ENCODE results near the gene BBOX1. TPM values are rescaled to one million over a fixed set of nuclear protein-coding genes. Genes with fewer than 3 reads are reported as not detected.
"Not testable (repeated sequence)": the region's sequence is repeated elsewhere in the genome, so short reads cannot be mapped to it uniquely, and the experiment has no call there.

Gene BBOX1, protein sequence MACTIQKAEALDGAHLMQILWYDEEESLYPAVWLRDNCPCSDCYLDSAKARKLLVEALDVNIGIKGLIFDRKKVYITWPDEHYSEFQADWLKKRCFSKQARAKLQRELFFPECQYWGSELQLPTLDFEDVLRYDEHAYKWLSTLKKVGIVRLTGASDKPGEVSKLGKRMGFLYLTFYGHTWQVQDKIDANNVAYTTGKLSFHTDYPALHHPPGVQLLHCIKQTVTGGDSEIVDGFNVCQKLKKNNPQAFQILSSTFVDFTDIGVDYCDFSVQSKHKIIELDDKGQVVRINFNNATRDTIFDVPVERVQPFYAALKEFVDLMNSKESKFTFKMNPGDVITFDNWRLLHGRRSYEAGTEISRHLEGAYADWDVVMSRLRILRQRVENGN
- total RNA-seq (not detected), polyA plus RNA-seq (0.16 TPM)
- long read RNA-seq, donor 1, result 0 reads
- long read RNA-seq, donor 2, result 0 reads
- long read RNA-seq, donor 3, result 0 reads
- long read RNA-seq, donor 4, partial matches to known transcripts, result 0 of 1 reads
- long read RNA-seq, donor 4, other reads (novel, unspliced or antisense), result 1 of 1 reads

- 54% methylated on average over 4 of the region's 4 CpGs for WGBS
- Histone ChIP-seq H3K27ac (ENCODE audit: low read length) (no peak within 1 kb of the TSS), H3K4me1 (ENCODE audit: control insufficient read depth, insufficient read depth, low read length) (peaks cover 2% of the 10 kb centered on the region), H3K9me3 (ENCODE audit: control insufficient read depth, low read length) (no peaks in the 10 kb centered on the region), H3K27me3 (ENCODE audit: control insufficient read depth, insufficient read depth) (no peaks in the 10 kb centered on the region), H3K4me3 (ENCODE audit: low read length) (no peak within 1 kb of the TSS)
- ATAC-seq (peak in 1 of 2 donors; percentile 26), DNase-seq (no peak)
- intact Hi-C loops (cut with DNase I), result loop anchor here in 1 of 4 donors (10.0 kb wide), 1 partner anchor 726 kb away; no protein-coding TSS in a partner anchor
These were observed at the start of gene BBOX1 for GRCh38 chr11:27040302-27041115. Gene BBOX1 (plus strand): TSS chr11:27040815. CDS start chr11:27055431, 14,616 bp downstream.

DNA sequence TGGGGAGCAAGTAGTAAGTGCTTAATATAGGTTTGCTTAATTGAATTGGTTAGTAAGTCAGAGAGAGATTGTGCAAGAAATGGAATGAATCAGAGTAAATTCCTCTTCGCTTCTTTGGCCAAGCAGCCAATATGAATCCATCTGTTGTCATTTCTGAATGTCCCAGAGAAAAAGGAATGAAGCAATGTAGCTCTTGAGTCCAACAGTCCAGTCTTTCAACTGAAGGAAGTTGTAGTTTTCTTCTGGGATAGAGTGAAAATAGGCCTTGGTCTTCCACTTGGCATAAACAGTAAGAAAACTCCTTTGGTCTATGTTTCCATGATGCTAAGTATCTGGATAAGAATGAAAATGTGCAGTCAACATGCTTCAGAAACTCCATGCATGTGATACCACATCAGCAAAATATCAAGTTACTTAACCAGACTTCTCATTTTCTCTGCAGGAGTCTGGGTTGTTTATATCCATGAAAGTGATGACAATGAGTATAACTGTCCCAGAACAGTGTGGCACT, 48.5 kb upstream of the BBOX1 start:
- H3K9me3 ChIP-seq (ENCODE audit: control insufficient read depth, low read length), result no peaks in the 10 kb centered on the region
- no peaks in the 10 kb centered on the region for H3K4me1 ChIP-seq (ENCODE audit: control insufficient read depth, insufficient read depth, low read length)
- H3K4me3 ChIP-seq (ENCODE audit: low read length), result no peak overlapping the region
- H3K27ac ChIP-seq (ENCODE audit: low read length), result peak overlapping the region; percentile 79
- WGBS, result 57% methylated on average over 1 of the region's 1 CpG
- intact Hi-C loops (cut with DNase I), result no loop called here
- no peak for DNase-seq
- ATAC-seq, result peak; percentile 81 to 82
- H3K27me3 ChIP-seq (ENCODE audit: control insufficient read depth, insufficient read depth), result no peaks in the 10 kb centered on the region

DNA sequence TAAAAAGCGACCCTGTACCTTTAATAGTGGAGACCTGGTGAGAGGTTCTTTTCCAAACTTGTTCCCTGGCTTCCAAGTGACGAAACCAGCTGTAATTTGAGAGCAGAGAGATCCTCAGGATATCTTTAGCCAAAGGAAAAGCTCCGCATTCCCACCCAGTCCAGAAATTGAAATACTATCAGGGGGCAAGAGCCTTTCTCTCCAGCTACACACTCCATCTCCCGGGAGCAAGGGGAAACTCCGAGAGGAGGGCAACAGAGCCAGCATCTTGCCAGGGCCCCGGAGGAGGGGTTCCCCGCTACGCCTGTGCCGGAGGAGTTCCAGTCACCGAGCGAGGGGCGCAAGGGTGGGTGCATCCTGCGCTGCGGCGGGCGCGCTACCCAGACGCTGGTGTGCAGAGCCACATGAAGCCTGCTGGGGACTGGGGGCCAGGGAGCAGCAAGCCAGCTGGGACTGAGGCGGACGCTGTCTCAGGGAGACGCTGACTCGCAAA, 46.6 kb upstream of the BBOX1 start, which contains the start of gene FIBIN:
Gene FIBIN, plus strand, starts transcription at position 148 of the 493 bp plus-strand sequence. CDS start 415 bp downstream, outside the sequence.
- H3K27ac ChIP-seq (ENCODE audit: low read length), result peak within 1 kb of the TSS; percentile 26
- ATAC-seq (peak; percentile 66 to 77), DNase-seq (peak; percentile 33 to 78 (median 75))
- intact Hi-C loops (cut with DNase I), result no loop called here
- H3K27me3 ChIP-seq (ENCODE audit: control insufficient read depth, insufficient read depth), result no peaks in the 10 kb centered on the region
- H3K4me1 ChIP-seq (ENCODE audit: control insufficient read depth, insufficient read depth, low read length), result no peaks in the 10 kb centered on the region
- no peaks in the 10 kb centered on the region for H3K9me3 ChIP-seq (ENCODE audit: control insufficient read depth, low read length)
- H3K4me3 ChIP-seq (ENCODE audit: low read length), result peak within 1 kb of the TSS; percentile 36
- 7% methylated on average over 22 of the region's 22 CpGs for WGBS

DNA sequence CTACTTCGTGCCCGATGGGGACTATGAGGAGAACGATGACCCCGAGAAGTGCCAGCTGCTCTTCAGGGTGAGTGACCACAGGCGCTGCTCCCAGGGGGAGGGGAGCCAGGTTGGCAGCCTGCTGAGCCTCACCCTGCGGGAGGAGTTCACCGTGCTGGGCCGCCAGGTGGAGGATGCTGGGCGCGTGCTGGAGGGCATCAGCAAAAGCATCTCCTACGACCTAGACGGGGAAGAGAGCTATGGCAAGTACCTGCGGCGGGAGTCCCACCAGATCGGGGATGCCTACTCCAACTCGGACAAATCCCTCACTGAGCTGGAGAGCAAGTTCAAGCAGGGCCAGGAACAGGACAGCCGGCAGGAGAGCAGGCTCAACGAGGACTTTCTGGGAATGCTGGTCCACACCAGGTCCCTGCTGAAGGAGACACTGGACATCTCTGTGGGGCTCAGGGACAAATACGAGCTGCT, 46.0 kb upstream of the BBOX1 start:
- Histone ChIP-seq H3K4me1 (ENCODE audit: control insufficient read depth, insufficient read depth, low read length) (no peaks in the 10 kb centered on the region), H3K27ac (ENCODE audit: low read length) (peak overlapping the region; percentile 26), H3K4me3 (ENCODE audit: low read length) (peak overlapping the region; percentile 36), H3K27me3 (ENCODE audit: control insufficient read depth, insufficient read depth) (no peaks in the 10 kb centered on the region), H3K9me3 (ENCODE audit: control insufficient read depth, low read length) (no peaks in the 10 kb centered on the region)
- ATAC-seq (peak; percentile 15 to 18), DNase-seq (peak; percentile 16 to 71 (median 55))
- WGBS, result 43% methylated on average over 19 of the region's 19 CpGs
- intact Hi-C loops (cut with DNase I), result no loop called here

GRCh38 chr11:26995701-26996460, 44.7 kb upstream of the BBOX1 start:
- Histone ChIP-seq H3K4me3 (ENCODE audit: low read length) (peak overlapping the region; percentile 36), H3K9me3 (ENCODE audit: control insufficient read depth, low read length) (no peaks in the 10 kb centered on the region), H3K27ac (ENCODE audit: low read length) (no peak overlapping the region), H3K27me3 (ENCODE audit: control insufficient read depth, insufficient read depth) (no peaks in the 10 kb centered on the region), H3K4me1 (ENCODE audit: control insufficient read depth, insufficient read depth, low read length) (no peaks in the 10 kb centered on the region)
- intact Hi-C loops (cut with DNase I), result no loop called here
- DNase-seq (no peak), ATAC-seq (no peak)
- WGBS, result 28% methylated on average over 1 of the region's 1 CpG

- WGBS, result 50% methylated on average over 2 of the region's 2 CpGs
- no peak overlapping the region for H3K27ac ChIP-seq (ENCODE audit: low read length)
- no peaks in the 10 kb centered on the region for H3K27me3 ChIP-seq (ENCODE audit: control insufficient read depth, insufficient read depth)
- H3K9me3 ChIP-seq (ENCODE audit: control insufficient read depth, low read length), result no peaks in the 10 kb centered on the region
- intact Hi-C loops (cut with DNase I), result no loop called here
- ATAC-seq (no peak), DNase-seq (no peak)
- H3K4me1 ChIP-seq (ENCODE audit: control insufficient read depth, insufficient read depth, low read length), result no peaks in the 10 kb centered on the region
- no peak overlapping the region for H3K4me3 ChIP-seq (ENCODE audit: low read length)
These were observed 43.2 kb upstream of the BBOX1 start for GRCh38 chr11:26997378-26997777.

DNA sequence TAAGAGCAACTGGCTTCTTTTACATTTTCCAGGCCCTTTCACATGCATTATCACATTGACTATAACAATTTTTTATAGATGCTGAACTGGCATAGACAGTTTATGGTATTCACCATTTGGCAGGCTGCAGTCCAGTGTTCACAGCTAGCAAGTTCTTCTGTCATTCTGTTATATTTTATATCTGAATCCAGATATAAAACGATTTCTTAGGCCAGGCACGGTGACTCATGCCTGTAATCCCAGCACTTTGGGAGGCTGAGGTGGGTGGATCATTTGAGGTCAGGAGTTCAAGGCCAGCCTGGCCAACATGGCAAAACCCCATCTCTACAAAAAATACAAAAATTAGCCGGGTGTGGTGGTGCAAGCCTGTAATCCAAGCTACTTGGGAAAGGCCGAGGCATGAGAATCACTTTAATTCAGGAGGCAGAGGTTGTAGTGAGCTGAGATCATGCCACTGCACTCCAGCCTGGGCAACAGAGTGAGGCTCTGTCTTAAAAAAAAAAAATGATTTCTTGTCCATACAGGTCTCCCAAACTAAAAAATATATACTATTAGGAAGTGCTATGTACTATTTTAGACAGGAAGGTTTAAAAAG, 39.4 kb upstream of the BBOX1 start:
- H3K9me3 ChIP-seq (ENCODE audit: control insufficient read depth, low read length); H3K4me3 ChIP-seq (ENCODE audit: low read length); ATAC-seq; H3K4me1 ChIP-seq (ENCODE audit: control insufficient read depth, insufficient read depth, low read length); intact Hi-C loops (cut with DNase I); H3K27ac ChIP-seq (ENCODE audit: low read length); H3K27me3 ChIP-seq (ENCODE audit: control insufficient read depth, insufficient read depth): not testable (repeated sequence)
- peak in 1 of 3 donors; percentile 15 for DNase-seq
- 47% methylated on average over 4 of the region's 4 CpGs for WGBS

- Histone ChIP-seq H3K4me3 (ENCODE audit: low read length) (no peak overlapping the region), H3K27me3 (ENCODE audit: control insufficient read depth, insufficient read depth) (no peaks in the 10 kb centered on the region), H3K4me1 (ENCODE audit: control insufficient read depth, insufficient read depth, low read length) (no peaks in the 10 kb centered on the region), H3K27ac (ENCODE audit: low read length) (no peak overlapping the region), H3K9me3 (ENCODE audit: control insufficient read depth, low read length) (no peaks in the 10 kb centered on the region)
- DNase-seq (no peak), ATAC-seq (no peak)
- intact Hi-C loops (cut with DNase I), result no loop called here
- 68% methylated on average over 3 of the region's 3 CpGs for WGBS
These were observed 38.2 kb upstream of the BBOX1 start for GRCh38 chr11:27002431-27002830.

DNA sequence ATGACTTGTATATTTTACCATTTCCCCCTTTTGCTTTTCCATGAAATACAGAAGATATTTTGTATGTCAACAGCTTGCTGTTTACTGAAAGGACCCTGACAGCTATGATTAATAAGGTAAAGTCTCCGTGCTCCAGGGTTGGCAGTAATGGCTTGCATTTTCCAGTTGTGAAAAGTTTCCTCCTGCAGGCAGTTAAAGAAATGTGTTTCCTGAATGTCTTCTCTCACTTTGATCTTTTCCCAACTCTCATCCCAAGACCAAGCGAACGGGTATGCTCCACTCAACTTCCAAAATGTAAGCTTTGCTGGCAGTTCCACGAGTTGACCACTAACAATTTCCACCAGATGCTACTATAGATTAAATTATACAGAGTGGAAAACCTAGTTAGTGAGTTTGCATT, 37.8 kb upstream of the BBOX1 start:
- no peak overlapping the region for H3K4me3 ChIP-seq (ENCODE audit: low read length)
- H3K27me3 ChIP-seq (ENCODE audit: control insufficient read depth, insufficient read depth), result no peaks in the 10 kb centered on the region
- H3K4me1 ChIP-seq (ENCODE audit: control insufficient read depth, insufficient read depth, low read length), result no peaks in the 10 kb centered on the region
- no peaks in the 10 kb centered on the region for H3K9me3 ChIP-seq (ENCODE audit: control insufficient read depth, low read length)
- no peak overlapping the region for H3K27ac ChIP-seq (ENCODE audit: low read length)
- intact Hi-C loops (cut with DNase I), result no loop called here
- 60% methylated on average over 4 of the region's 4 CpGs for WGBS
- DNase-seq (no peak), ATAC-seq (no peak)

DNA sequence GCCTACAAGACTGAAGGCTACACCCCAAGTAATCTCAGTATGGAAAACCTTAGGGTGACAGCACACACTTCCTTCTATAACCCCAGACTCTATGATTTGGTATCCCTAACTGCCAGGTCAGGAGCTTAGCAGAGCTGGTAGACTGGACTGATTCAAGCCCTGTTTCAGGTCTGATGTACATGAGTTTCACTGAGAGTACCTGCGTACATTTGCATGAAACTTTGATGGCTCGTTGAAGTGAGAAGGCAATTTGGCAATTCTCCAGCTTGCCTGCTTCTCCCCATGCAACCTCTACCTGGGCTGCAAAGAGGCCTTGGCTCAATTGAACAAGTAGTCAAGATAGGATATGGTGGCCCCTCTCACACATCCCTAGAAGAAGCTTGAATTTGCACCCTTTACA, 36.5 kb upstream of the BBOX1 start:
- ATAC-seq, result no peak
- no peaks in the 10 kb centered on the region for H3K9me3 ChIP-seq (ENCODE audit: control insufficient read depth, low read length)
- H3K4me1 ChIP-seq (ENCODE audit: control insufficient read depth, insufficient read depth, low read length), result no peaks in the 10 kb centered on the region
- 94% methylated on average over 2 of the region's 2 CpGs for WGBS
- H3K27ac ChIP-seq (ENCODE audit: low read length), result no peak overlapping the region
- intact Hi-C loops (cut with DNase I), result no loop called here
- no peak for DNase-seq
- H3K27me3 ChIP-seq (ENCODE audit: control insufficient read depth, insufficient read depth), result no peaks in the 10 kb centered on the region
- no peak overlapping the region for H3K4me3 ChIP-seq (ENCODE audit: low read length)

All from right cardiac atrium (tissue), 5 donors.